Germinal center (tissue), 1 donor: Measurements from ENCODE around the gene COLEC11.
"Not testable (repeated sequence)": the region's sequence is repeated elsewhere in the genome, so short reads cannot be mapped to it uniquely, and the experiment has no call there.

Source experiments
- DNase-seq: peaks from one replicate; pipeline ENCODE4 v3.0.0; 2012; ENCODE audit warnings: mixed read lengths, low spot score

The COLEC11 gene

DNA sequence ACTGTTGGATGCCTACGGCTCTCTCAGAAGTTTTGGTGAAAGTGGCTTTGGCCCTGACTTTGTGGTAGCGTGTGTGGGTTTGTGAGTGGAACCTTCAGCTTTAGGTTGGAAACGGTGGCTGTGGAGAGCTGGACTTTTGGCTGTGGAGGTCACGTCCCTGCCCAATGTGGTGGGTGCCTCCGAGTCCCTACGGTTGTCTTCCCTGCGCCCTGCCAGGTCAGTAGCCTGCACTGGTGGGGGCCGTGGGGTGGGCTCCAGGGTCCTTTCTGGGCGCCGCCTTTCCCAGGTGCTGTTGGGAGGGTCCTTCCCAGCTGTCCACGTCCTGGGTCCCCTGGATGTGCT is 11.1 kb downstream of the COLEC11 start:
- no peak for DNase-seq

DNA sequence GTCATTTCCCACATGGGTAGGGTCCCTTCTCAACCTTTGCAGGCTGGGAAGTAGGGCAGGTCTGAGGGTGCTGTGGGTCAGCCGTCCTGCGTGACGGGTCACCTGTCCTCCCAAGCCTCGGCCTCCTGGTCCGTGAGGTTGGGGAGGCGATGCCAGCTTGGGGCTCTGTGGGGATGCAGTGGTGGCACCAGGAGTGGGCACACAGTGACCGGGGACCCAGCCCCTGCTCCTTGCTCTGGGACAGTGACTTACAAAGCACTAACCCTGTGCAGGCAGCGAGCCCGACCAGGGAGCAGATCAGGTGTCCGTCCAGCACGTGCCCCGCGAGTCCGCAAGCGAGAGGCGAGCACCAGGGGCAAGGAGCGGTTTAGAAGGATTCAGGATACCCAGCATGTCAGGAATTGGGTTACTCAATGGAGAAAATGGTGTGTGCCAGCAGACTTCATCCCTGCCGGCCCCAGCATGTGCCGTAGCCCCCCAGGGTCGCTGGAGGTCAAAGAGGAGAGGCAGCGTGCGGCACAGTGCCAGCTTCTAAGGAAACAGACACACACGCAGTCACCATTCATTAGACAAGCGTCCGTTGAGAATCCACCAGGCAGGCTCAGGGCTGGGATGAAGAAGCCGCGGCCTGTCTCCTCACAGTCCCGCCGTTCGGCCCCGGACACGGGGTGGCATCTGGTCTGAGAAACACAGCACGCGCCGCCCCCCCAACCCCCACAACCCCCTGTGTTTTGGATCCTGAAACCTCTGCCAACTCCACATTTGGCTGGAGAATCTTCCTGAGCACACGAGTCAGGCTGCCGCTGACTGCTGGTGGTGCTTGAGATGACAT is 11.7 kb downstream of the COLEC11 start:
- no peak for DNase-seq

DNA sequence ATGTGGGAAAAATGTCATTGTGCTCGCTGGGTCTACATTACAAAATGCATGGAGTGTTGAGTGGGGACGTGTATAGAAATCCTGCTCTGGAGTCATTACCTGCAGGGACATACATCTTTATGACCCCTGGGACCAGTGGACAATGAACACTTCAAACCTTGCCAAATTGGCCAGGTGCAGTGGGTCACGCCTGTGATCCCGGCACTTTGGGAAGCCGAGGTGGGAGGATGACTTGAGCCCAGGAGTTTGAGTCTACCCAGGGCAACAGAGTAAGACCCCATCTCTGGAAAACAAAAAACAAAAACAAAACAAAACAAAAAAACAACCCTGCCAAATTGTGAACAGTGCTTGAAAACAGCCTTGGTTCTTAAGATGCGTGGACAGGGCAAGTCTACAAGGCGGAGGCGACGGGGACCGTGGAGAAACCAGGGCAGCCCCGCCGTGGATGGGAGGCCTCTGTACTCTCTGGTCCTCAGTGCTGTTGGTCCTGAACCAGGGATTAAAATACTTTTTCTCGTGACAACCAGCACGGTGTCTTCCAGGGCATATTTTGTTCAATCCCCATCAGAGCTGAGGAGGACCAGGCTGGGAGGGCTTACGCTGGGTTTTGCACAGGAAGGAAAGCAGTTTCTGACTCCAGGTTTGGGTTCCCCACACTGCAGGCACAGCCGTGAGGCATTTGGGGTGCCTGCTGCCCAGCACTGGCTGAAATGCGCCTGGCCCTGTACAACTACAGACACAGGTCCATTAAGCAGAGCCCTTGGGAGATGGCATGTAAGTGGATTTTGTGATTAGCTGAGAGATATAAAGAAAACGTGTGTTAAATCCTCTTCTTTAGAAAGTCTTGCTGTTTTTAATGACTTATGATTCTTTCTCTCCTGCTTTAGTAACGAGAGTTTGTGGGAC is 13.7 kb downstream of the COLEC11 start:
- no peak for DNase-seq

DNA sequence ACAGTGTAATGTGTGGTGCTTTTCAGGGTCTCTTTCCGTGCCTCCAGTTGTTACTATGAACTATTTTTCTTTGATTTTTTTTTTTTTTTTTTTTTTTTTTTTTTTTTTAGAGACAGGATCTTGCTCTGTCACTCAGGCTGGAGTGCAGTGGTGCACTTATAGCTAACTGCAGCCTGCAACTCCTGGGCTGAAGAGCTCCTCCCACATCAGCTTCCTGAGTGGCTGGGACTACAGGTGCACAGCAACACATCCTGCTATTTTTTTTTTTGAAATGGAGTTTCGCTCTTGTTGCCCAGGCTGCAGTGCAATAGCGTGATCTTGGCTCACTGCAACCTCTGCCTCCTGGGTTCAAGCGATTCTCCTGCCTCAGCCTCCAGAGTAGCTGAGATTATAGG is 14.4 kb downstream of the COLEC11 start:
- DNase-seq = not testable (repeated sequence)

DNA sequence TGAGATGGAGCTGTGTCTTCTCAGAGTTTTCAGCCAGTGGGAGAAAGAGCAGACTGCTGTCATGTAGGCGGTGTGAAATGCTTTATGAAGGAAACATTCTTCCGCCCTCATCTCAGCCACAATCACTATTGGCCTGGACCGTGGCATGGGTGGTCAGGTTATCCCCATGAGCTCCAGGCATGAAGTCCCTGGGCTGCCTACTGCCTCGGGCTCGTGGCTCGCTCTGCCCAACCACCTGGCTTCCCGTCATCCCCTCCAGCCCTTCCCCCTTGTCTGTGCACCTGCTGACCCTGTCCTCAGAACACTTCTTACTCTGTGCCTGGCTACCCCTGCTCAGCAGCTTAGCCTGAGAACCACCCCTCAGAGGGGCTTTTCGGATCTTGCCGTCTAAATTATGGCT is 15.5 kb downstream of the COLEC11 start:
- DNase-seq = no peak

DNA sequence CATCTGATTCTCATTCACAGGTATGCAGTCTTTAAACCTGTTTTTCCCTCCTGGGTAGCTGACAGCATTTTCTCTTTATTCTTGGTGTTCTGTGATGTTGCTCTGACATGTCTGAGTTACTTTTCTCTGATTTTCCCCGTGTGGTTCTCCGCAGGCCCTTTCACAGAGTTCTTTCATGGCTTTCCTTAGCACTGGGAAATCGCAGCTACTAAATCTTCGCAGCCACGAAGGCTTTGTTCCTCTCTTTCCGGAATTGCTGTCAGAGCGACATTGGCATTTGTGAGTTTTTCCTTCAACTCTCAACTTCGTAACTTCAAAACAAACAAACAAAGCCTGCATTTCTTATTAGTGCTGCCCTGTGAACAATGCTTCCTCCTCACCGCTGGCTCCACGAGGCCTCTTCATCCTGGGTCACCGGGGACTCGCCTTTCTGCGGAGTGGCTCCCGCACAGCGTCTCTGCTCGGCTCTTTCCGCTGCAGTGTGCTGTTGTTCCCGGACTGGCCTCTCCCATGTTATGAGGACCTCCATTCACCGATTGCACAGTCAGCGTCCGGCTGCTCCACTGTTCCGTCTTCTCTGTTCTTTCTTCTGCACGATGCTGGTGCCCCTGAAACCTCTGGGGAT is 16.1 kb downstream of the COLEC11 start:
- no peak for DNase-seq

DNA sequence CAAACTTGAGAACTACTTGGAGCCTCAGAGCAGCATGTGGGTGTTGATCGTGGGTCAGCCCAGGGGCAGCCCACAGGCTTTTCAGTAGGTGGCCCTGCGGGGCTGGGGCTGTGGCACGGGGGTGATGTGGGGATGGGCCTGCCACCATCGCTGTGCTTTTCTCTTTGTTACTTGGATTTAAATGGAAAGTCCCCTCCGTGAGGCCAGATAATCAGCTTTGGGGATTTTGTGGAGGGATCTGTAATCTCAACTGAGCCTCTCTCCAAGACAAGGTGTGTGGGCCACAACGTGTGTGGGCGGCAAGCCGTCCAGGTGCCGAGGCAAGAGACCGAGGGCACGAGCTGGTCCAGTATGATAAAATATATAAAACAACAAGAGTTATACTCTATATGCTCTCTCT is 16.7 kb downstream of the COLEC11 start:
- DNase-seq = no peak

DNA sequence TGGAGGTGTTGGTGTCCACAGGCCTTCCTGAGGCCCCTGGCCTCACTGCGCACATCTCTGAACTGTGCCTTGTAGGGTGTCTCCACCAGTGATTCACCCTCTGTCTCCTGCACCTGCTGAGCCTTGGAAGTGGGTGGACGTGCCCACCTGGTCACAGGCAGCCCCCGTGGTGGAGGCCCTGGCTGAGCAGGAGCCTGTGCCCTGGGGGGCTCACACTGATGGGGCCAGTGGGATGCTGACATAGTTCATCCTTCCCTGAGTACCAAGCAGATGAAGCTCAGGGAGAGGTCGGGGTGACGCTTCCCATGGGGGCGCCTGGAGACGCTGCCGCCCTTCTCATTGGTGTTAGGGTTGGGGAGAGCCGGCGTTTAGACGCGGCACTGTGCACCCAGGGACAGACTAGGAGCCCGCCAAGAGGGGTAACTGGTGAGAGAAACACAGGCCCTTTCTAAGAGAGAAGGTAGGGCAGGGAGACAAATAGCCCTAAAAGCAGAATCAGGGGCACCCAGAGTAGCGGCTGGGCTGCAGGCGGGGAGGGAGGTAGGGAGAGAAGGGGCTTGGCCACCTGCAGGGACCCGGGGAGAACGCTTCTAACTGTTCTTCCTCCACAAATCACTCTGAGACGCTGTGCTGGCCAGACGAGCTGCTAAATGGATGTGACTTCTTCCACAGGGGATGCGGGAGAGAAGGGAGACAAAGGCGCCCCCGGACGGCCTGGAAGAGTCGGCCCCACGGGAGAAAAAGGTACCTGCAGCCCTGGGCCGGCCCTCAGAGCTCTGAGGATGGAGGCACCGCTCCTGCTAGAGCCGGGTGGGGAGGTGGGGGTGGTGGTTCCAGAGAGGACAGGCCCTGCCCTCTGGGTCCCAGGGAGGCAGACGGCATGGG is 18.0 kb downstream of the COLEC11 start:
- no peak for DNase-seq

DNA sequence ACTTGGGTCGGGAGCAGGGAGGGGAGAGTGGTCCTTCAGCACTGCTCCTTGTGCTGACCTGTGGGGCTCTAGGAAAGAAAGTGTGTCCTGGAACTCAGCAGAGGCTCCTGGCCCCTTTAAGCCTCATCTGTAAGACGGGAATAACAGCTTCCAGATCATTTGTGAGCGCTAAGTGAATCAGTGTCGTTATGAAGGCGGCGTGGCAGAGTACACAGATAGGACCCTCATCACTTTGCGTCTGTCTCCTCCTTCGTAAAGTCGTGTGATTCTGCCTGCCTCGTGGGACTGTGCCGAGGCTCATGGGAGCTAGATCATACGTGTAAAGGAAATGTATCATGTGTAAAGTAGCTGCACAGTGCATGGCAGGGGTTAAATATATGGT is 18.6 kb downstream of the COLEC11 start:
- no peak for DNase-seq

DNA sequence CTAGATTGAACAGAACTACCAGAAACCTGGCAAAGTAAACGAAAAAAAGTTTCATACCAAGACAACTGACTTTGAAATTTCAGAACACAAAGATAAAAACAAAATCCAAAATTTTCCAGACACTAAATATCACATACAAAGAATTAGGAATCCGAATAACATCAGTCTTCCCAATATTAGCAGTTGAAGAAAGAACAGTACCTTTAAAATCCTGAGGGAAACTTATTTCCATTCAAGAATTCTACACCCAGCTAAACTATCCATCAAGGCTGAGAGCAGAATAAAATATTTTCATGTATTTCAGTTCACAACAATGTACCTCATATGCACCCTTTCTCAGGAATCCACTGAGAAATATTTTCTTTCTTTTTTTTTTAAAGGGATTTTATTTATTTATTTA is 19.8 kb downstream of the COLEC11 start:
- not testable (repeated sequence) for DNase-seq

DNA sequence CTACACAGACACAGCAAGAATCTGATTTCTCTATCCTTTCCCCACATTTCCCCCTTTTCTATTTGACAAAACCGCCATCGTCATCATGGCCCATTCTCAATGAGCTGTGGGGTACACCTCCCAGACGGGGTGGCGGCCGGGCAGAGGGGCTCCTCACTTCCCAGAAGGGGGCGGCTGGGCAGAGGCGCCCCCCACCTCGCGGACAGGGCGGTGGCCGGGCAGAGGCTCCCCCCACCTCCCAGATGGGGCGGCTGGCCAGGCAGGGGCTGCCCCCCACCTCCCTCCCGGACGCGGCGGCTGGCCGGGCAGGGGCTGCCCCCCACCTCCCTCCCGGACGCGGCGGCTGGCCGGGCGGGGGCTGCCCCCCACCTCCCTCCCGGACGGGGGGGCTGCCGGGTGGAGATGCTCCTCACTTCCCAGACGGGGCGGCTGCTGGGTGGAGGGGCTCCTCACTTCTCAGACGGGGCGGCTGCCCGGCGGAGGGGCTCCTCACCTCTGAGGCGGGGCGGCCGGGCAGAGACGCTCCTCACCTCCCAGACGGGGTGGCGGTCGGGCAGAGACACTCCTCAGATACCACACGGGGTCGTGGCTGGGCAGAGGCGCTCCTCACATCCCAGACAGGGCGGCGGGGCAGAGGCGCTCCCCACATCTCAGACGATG is 20.8 kb downstream of the COLEC11 start:
- DNase-seq = not testable (repeated sequence)

DNA sequence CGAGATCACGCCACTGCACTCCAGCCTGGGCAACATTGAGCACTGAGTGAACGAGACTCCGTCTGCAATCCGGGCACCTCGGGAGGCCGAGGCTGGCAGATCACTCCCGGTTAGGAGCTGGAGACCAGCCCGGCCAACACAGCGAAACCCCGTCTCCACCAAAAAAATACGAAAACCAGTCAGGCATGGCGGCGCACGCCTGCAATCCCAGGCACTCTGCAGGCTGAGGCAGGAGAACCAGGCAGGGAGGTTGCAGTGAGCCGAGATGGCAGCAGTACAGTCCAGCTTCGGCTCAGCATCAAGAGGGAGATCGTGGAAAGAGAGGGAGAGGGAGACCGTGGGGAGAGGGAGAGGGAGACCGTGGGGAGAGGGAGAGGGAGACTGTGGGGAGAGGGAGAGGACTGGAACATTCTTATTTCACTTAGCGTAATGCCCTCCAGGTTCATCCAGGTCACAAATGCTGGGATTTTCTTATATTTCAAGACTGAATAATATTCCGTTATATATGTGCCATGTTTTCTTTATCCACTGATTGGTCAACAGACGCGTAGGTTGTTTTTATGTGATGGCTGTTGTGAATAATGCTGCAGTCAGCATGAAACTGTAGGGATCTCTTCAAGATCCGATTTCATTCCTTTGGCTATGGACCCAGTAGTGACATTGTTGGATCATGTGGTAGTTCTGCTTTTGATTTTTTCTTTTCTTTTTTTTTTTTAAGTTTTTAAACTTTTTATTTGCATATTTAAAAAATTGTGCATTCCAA is 21.7 kb downstream of the COLEC11 start:
- DNase-seq = not testable (repeated sequence)

DNA sequence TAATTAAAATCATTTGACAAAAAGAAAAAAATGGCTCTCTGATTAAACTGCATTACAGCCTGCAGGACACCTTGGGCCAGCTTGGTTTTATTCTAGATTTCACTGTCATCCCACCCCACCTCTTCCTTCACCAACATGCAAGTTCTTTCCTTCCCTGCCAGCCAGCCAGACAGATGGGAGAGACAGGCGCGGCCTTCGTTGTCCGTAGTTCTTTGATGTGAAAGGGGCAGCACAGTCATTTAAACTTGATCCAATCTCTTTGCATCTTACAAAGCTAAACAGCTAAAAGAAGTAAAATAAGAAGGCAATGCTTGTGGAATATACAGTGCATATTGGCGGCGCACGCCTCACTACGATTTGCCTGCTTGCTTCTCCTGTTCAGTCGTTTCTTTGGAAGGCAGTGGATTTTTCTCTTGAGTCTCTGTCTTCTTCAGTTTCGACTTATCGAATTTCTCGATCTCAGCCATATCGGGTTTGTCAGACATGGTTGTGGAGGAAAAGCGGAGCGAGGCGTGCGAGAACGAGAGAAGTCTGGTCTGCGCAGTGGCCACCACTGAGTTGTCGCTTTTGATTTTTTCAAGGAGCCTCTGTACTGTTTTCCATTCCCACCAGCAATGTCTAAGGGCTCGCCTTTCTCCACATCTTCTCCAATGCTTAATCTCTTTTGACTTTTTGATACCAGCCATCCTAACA is 22.4 kb downstream of the COLEC11 start:
- DNase-seq = no peak

DNA sequence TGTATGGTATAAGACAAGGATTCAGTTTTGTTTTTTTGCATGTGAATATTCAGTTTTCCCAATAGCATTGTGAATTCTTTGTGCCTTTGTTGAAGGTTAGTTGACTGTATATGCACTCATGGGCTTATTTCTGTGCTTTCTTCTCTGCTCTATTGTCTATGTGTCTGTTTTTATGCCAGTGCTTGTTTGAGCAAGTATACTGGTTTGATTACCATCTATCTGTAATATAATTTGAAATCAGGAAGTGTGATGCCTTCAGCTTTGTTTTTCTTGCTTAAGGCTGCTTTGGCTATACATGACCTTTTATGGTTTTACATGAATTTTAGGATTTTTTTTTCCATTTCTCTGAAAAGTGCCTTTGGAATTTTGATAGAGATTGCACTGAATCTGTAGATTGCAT is 23.5 kb downstream of the COLEC11 start:
- DNase-seq = no peak

DNA sequence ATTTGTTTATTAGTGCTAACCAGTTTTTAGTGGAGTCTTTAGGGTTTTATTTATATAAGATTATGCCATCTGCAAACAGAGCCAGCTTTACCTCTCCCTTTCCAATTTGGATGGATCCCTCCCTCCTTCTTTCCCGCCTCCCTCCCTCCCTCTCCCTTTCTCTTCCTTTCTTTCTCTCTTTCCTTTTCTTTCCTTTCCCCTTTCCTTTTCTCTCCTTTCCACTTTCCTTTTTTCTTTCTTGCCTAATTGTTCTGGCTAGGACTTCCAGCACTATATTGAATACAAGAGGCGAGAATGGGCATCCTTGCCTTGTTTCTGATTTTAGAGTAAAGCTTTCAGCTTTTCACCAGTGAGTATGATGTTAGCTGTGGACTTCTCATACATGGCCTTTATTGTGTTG is 24.1 kb downstream of the COLEC11 start:
- no peak for DNase-seq

DNA sequence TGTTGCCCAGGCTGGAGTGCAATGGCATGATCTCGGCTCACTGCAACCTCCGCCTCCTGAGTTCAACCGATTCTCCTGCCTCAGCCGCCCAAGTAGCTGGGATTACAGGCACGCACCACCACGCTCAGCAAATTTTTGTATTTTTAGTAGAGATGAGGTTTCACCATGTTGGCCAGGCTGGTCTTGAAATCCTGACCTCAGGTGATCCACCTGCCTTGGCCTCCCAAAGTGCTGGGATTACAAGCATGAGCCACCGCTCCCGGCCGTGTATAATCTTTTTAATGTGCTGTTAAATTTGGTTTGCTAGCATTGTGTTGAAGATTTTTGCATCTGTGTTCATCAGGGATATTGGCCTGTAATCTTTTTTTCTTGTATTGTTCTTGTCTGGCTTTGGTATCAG is 24.7 kb downstream of the COLEC11 start:
- not testable (repeated sequence) for DNase-seq

DNA sequence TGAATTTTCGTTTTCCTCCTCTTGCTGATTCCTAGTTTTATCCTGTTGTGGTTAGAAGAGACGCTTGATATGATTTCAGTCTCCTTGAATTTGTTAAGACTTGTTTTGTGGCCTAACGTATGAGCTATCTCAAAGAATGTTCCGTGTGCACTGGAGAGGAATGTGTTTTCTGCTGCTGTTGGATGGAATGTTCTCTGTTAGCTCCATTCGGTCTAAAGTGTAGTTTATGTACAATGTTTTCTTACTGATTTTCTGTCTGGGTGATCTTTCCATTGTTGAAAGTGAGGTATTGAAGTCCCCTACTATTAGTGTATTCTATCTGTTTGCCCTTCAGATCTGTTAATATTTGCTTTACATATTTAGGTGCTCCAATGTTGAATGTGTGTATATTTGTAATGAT is 25.9 kb downstream of the COLEC11 start:
- no peak for DNase-seq

DNA sequence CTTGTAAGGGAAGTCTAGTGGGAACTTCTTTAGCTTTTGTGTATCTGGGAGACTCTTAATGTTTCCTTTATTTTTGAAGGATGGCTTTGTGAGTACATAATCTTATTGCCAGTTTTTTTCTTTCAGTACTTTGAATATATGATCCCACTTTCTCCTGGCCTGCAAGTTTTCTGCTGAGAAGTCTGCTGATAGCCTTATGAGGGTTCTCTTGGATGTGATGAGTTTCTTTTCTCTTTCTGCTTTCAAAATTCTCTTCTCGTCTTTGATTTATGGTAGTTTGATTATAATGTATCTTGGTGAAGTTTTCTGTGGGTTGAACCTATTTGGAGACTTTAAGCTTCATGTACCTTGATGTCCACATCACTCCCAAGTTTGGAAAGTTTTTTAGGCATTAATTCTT is 28.1 kb downstream of the COLEC11 start:
- DNase-seq = no peak

DNA sequence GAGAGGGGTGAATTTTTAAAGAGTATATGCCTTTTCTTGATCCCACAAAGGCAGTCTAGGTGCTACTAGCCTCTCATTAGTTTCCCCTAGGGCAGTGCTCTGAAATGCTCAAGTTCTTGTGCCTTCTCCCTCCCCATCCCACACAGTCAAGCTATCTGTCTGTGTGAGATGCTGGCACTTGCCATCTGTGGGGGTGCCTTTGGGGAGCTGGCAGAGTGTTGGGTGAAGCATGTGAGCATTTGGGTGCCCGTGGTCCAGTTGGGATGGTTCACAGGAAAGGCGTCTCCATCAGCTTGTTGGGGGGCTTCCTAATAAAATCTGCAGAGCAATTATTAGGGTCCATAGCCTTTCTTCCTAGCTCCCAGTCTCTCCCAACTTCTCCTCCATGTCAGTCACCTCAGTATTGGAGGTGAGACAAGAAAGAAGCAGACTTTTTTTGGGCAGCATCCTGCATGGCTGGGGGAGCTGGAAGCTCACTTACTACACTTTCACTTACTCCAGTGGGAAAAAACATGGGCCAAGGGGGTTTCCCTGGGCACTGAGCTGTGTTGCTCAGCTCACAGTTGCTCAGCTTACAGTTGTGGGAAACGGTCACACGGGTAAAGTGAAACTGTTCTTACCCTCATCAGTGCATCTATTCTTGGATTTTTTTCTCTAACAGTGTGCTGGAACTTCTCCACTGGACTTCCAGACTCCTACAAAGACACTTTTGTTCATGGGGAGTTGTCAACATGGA is 29.3 kb downstream of the COLEC11 start:
- no peak for DNase-seq
